GM12878 (cell line): Measurements from ENCODE around the gene FBLN1. TPM values are rescaled to one million over a fixed set of nuclear protein-coding genes. Genes with fewer than 3 reads are reported as not detected.

Source experiments
- ATAC-seq: fragments of 200-7000 bp; cut with Tn5 transposase; 3 replicates; pipeline ENCODE4 v1.9.1; 2020; ENCODE audit warnings: mild to moderate bottlenecking, moderate library complexity
- BruUV-seq: library from RNA; stranded (reverse); fragments of 400-500 nt; replicated peaks from 2 replicates; lab custom pipeline; 2021; lab: Mats Ljungman, UMichigan
- CTCF ChIA-PET: fragments of 300-600 bp; sonication (Branson Sonifier 250); formaldehyde crosslinking; extraction: SDS; loops from one replicate; lab custom pipeline; 2021; ENCODE audit warnings: inconsistent platforms; lab: Yijun Ruan, JAX
- POLR2A ChIA-PET: fragments of 350-600 bp; formaldehyde crosslinking; extraction: SDS; loops from one replicate; lab custom pipeline; 2021; ENCODE audit warnings: inconsistent platforms; lab: Charles Lee
- RAD21 ChIA-PET: fragments of 300-600 bp; sonication (Branson Sonifier 250); formaldehyde crosslinking; loops from one replicate; lab custom pipeline; 2023; ENCODE audit warnings: antibody characterized with exemption; ENCODE audit not compliant: unreplicated experiment; lab: Charles Lee
- SMC1A ChIA-PET: fragments of 300-600 bp; sonication (Branson Sonifier 250); formaldehyde crosslinking; loops from one replicate; lab custom pipeline; 2023; ENCODE audit not compliant: unreplicated experiment, uncharacterized antibody; lab: Charles Lee
- DNase-seq: peaks from one replicate; pipeline ENCODE4 v3.0.0-alpha.2; 2011; ENCODE audit warnings: low read depth, low spot score
- FAIRE-seq: peaks from 3 replicates; lab custom pipeline; 2011; peaks lifted over from hg19 to GRCh38; lab: Jason Lieb, UNC
- H2AFZ ChIP-seq: 2 replicates; pipeline ENCODE4 v1.6.0; 2011; ENCODE audit warnings: low read depth, low read length, control low read depth; ENCODE audit not compliant: control insufficient read depth
- H3K27ac ChIP-seq: 2 replicates; pipeline ENCODE4 v1.5.1; 2011; ENCODE audit warnings: control low read depth; ENCODE audit not compliant: control insufficient read depth, insufficient read depth
- H3K27me3 ChIP-seq, 2 experiments: replicated peaks in 1 of 2; 2 replicates each; pipeline versions ENCODE4 v1.6.0 to v1.6.1; 2011; ENCODE audit warnings: low read length in 1 of 2; ENCODE audit not compliant: control insufficient read depth in 2 of 2, insufficient read depth in 2 of 2
- H3K36me3 ChIP-seq, 2 experiments: 2 replicates each; pipeline ENCODE4 v1.5.1; 2011; ENCODE audit warnings: low read length in 1 of 2; ENCODE audit not compliant: control insufficient read depth in 2 of 2, insufficient read depth in 2 of 2
- H3K4me1 ChIP-seq: 2 replicates; pipeline ENCODE4 v1.6.1; 2011; ENCODE audit warnings: mild to moderate bottlenecking, low read length, moderate library complexity, mixed read lengths; ENCODE audit not compliant: control insufficient read depth, insufficient read depth
- H3K4me2 ChIP-seq: 2 replicates; pipeline ENCODE4 v1.6.0; 2011; ENCODE audit warnings: control low read depth; ENCODE audit not compliant: control insufficient read depth, insufficient read depth
- H3K4me3 ChIP-seq: fragments of 200-600 bp; sonication (generic); 2 replicates; pipeline ENCODE4 v1.5.1; 2016
- H3K79me2 ChIP-seq: 2 replicates; pipeline ENCODE4 v1.6.0; 2011; ENCODE audit warnings: low read length; ENCODE audit not compliant: control insufficient read depth, insufficient read depth
- H3K9ac ChIP-seq: 2 replicates; pipeline ENCODE4 v1.8.0; 2011; ENCODE audit warnings: low read length, control low read depth, mixed read lengths; ENCODE audit not compliant: control insufficient read depth, insufficient read depth
- H3K9me3 ChIP-seq: replicated peaks from 3 replicates; pipeline ENCODE4 v1.5.1; 2011; ENCODE audit warnings: mild to moderate bottlenecking, low read length; ENCODE audit not compliant: control insufficient read depth, insufficient read depth
- H4K20me1 ChIP-seq: 2 replicates; pipeline ENCODE4 v1.6.0; 2011; ENCODE audit not compliant: control insufficient read depth, insufficient read depth
- GABPA ChIP-seq: IDR thresholded peaks from 2 replicates; pipeline ENCODE4 v1.6.1; 2014; ENCODE audit warnings: antibody characterized with exemption, low read depth, mild to moderate bottlenecking, inconsistent platforms
- HDAC6 ChIP-seq: fragments of 200-600 bp; sonication (generic); IDR thresholded peaks from one replicate; pipeline ENCODE4 v1.8.0; 2017; ENCODE audit warnings: antibody characterized with exemption; ENCODE audit not compliant: unreplicated experiment
- HDGF ChIP-seq: fragments of 450-650 bp; IDR thresholded peaks from 2 replicates; pipeline ENCODE4 v1.6.1; 2016; ENCODE audit warnings: antibody characterized with exemption
- JUND ChIP-seq: IDR thresholded peaks from 2 replicates; pipeline ENCODE4 v1.6.1; 2012; ENCODE audit warnings: low read depth, mild to moderate bottlenecking, low read length, improper control_type of control experiment, moderate library complexity
- MAX ChIP-seq: IDR thresholded peaks from 2 replicates; pipeline ENCODE4 v1.6.1; 2012; ENCODE audit warnings: low read depth, low read length, improper control_type of control experiment
- MYC ChIP-seq: IDR thresholded peaks from 2 replicates; pipeline ENCODE4 v1.6.1; 2011; ENCODE audit warnings: mild to moderate bottlenecking, low read length, moderate library complexity, inconsistent platforms; ENCODE audit not compliant: insufficient read depth, insufficient replicate concordance, insufficient read length, severe bottlenecking
- NFIC ChIP-seq: IDR thresholded peaks from 2 replicates; pipeline ENCODE4 v1.6.1; 2012; ENCODE audit warnings: low read depth, mild to moderate bottlenecking, inconsistent platforms, low read length, moderate library complexity
- PAX8 ChIP-seq: fragments of 450-650 bp; IDR thresholded peaks from 2 replicates; pipeline ENCODE4 v1.6.1; 2017; ENCODE audit warnings: mild to moderate bottlenecking, moderate library complexity
- RELB ChIP-seq: fragments of 450-650 bp; IDR thresholded peaks from 2 replicates; pipeline ENCODE4 v1.6.1; 2017; ENCODE audit warnings: low read depth, mild to moderate bottlenecking, moderate library complexity
- SRF ChIP-seq, 2 experiments: IDR thresholded peaks; 2 replicates each; pipeline ENCODE4 v1.6.1; 2011; ENCODE audit warnings: low read depth in 2 of 2, low read length in 2 of 2, mild to moderate bottlenecking in 1 of 2, moderate library complexity in 1 of 2
- STAT1 ChIP-seq: fragments of 450-650 bp; conservative IDR thresholded peaks from 2 replicates; pipeline ENCODE4 v1.6.1; 2014; ENCODE audit warnings: antibody characterized with exemption, mild to moderate bottlenecking
- TCF12 ChIP-seq: IDR thresholded peaks from 2 replicates; pipeline ENCODE4 v1.6.1; 2011; ENCODE audit warnings: low read depth, mild to moderate bottlenecking, low read length
- YBX1 ChIP-seq: fragments of 450-650 bp; IDR thresholded peaks from 2 replicates; pipeline ENCODE4 v1.6.1; 2016; ENCODE audit warnings: antibody characterized with exemption
- WGBS: methylation state at CpG from one replicate; pipeline ENCODE4 v1.1.6; 2016; ENCODE audit warnings: low lambda C conversion rate; ENCODE audit not compliant: insufficient replicate concordance, insufficient coverage; ENCODE audit errors: missing lambda C conversion rate; 5-methylcytosine and 5-hydroxymethylcytosine counted together
- in situ Hi-C: fragments of 300-500 bp; cut with MboI; formaldehyde crosslinking; loops from 9 replicates; pipeline ENCODE4 v1.14.3; 2018; ENCODE audit warnings: mixed read lengths
- intact Hi-C: fragments of 100-400 bp; cut with micrococcal nuclease; formaldehyde crosslinking; loops from one replicate; pipeline ENCODE4 v1.14.2; 2022; ENCODE audit not compliant: unreplicated experiment
- polyA plus RNA-seq, 11 experiments: library from polyadenylated mRNA; depleted of rRNA in 4 of 11; unstranded in 6 of 11; stranded (reverse) in 5 of 11; fragments of >200 nt; fragmentation: Nextera tagmentation in 4 of 11; fragmentation: Illumina TruSeq in 1 of 11; extraction: Ambion mirVana in 4 of 11; extraction: Trizol in 1 of 11; gene quantifications; 1 replicate in 1 of 11; 2 replicates in 10 of 11; pipeline versions ENCODE4 v1.2.1 to v1.2.3, GENCODE V29; 2011 to 2016; ENCODE audit warnings: inconsistent platforms in 2 of 11, missing spikeins in 2 of 11, low read depth in 1 of 11
- total RNA-seq, 4 experiments: library from RNA; depleted of rRNA in 3 of 4; stranded (reverse); fragments of >200 nt in 3 of 4; fragmentation: Illumina TruSeq in 1 of 4; extraction: Trizol in 1 of 4; gene quantifications; 2 replicates each; pipeline versions ENCODE4 v1.2.1 to v1.2.3, GENCODE V29; 2013 to 2021

FBLN1 gene
- total and polyA plus RNA-seq, 10 of the 15 experiments (the other 5 are each of a cell fraction or from before 2014, with no cell fraction given) = 0.20 to 0.51 TPM; not detected in 8

- Histone ChIP-seq H3K4me1 (no peaks in the 10 kb centered on the region), H3K4me3 (no peak overlapping the region), H3K9ac (no peak overlapping the region), H3K9me3 (no peaks in the 10 kb centered on the region), H3K27ac (no peak overlapping the region), H4K20me1 (no peaks in the 10 kb centered on the region), H3K4me2 (no peak overlapping the region), H2AFZ (no peak overlapping the region), H3K27me3 (peaks cover 4 to 5% of the 10 kb centered on the region in 2 experiments), H3K79me2 (no peaks in the 10 kb centered on the region), H3K36me3 (no peaks in the 10 kb centered on the region)
- ATAC-seq (no peak), FAIRE-seq (no peak), DNase-seq (no peak)
- SMC1A ChIA-PET = no interaction called here
- RAD21 ChIA-PET = no interaction called here
- in situ Hi-C loops (no loop called here), intact Hi-C loops (no loop called here)
- BruUV-seq = no TSS peak
- POLR2A ChIA-PET = no interaction called here
- 64% methylated on average over 14 of the region's 14 CpGs for WGBS
- TF ChIP-seq RELB (no peak), MAX (no peak), SRF (IDR thresholded peaks at IDR 0.05; ENCODE audit: low read depth in 2 of 2, low read length in 2 of 2) (no peak), JUND (no peak), STAT1 (no peak), HDAC6 (no peak), NFIC (no peak), PAX8 (no peak), TCF12 (no peak), YBX1 (no peak), MYC (no peak), GABPA (no peak), HDGF (no peak)
- CTCF ChIA-PET = no interaction called here
These were observed 3.5 kb downstream of the FBLN1 start for GRCh38 chr22:45505991-45506747.
